ENCODE results near the gene GEN1.

GEN1 gene

DNA sequence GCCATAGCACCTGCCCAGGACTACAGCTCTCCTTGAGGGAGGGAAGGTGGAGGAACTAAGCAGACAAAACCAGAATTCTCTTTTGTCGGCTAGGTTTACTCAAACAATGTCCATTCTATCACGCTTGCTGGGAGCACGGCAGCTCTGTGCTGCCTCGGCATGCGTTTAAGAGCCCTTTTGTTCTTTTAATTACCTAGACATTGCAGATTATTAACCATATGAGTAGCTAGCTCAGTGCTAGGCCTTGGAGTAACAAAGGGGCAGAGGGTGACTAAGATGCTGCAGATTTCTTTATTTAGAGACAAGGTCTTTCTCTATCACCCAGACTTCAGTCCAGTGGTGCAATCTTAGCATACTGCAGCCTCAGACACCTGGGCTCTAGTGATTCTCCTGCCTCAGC lies 73.4 kb downstream of the GEN1 start:
- DNase-seq: no peak

DNA sequence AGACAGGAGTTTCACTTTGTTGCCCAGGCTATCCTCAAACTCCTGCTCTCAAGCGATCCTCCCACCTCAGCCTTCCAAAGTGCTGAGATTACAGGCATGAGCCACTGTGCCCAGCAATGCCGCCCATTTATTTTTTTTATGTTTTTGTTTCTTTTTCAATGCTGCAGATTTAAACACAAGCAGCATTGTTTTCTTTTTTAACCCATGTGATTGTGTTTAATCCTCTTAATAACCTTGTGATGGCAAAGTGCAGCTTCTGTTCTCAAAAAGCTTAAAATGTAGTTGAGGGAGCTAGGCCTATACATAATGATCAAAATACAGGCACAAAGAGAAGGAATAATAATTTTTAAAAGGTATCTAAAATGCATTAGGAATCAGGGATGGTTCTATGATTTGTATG lies 73.8 kb downstream of the GEN1 start:
- no peak for DNase-seq

DNA sequence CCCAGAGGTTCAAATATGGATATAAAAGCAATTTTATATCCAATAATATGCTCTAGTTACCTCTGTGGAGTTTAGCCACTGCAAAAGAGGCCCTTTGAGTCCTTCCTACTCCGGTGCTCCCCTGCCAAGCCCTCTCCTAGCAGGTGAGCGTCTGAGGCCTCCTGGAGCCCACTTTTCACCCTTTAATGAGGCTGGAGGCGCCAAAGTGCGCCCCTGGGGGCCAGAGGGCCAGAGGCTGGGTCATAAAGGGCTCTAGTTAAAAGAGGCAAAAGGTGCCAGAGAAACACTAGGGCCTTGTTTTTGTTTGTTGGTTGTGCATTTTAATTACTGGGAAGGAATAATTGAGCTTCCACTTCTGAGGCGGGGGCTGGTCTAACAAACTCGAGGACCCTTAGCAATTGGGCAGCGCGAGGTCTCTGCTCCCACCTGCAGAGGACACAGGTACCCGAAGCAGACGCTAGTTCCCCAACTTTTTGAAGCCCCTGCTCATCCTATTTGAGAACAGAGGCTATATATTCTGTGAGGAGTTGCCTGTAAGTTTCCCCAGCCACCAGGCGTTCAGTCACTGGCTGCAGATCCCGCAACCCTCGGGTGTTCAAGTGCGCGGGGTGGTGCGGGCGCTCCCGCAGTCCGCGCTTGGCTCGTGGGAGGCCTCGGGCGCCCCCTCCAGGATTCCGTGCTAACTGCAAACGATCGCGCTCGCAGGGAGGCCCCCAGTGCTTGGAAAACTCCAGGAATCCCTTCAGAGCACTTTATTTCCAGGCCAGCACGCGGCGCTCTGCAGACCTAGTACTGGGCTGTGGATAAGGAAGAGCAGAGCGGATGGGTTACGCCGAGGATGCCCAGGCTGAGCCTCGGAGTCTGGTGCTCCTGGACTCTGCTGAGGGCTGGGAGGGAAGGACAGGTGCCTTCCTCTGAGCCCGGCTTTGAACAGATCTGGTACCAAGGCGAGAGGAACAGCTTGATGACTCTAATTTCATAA lies 76.4 kb downstream of the GEN1 start:
- DNase-seq: peak; percentile 25

DNA sequence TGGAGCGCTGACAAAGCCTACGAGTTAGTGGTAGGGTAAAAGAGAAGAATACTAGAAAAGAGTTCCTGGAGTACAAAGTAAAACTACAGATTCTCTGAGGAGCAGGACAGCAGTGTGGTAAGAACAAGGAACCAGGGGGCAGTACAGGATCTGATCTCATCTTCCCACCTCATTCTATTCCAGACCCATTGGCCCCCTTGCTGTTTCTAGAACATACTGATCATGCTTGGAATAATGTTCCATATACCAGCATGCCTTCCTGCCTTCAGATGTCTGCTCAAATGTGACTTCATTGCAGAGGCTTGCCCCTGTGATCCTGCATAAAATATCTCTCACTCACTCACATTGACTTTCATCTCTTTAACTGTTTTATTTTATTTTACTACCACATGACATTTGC lies 81.6 kb downstream of the GEN1 start:
- no peak for DNase-seq
